Nephron (organoid): ENCODE results near the gene FADD.

Experiments
- H3K27ac Mint-ChIP-seq, 3 experiments: 2 replicates each; pipeline ENCODE4 v1.8.0; 2020; ENCODE audit warnings: mixed read lengths in 3 of 3, mild to moderate bottlenecking in 2 of 3, moderate library complexity in 1 of 3
- H3K27me3 Mint-ChIP-seq: 2 replicates; pipeline ENCODE4 v1.8.0; 2021; ENCODE audit warnings: low read depth, mild to moderate bottlenecking, moderate library complexity, mixed read lengths
- H3K36me3 Mint-ChIP-seq: 2 replicates; pipeline ENCODE4 v1.8.0; 2020; ENCODE audit warnings: low read depth, mixed read lengths
- H3K4me1 Mint-ChIP-seq: 2 replicates; pipeline ENCODE4 v1.8.0; 2020; ENCODE audit warnings: mixed read lengths
- H3K4me3 Mint-ChIP-seq, 3 experiments: 2 replicates each; pipeline ENCODE4 v1.8.0; 2020; ENCODE audit warnings: mild to moderate bottlenecking in 3 of 3, mixed read lengths in 3 of 3, moderate library complexity in 2 of 3
- H3K9me3 Mint-ChIP-seq: 2 replicates; pipeline ENCODE4 v1.8.0; 2020; ENCODE audit warnings: mixed read lengths
- TF ChIP-seq, protein P1 (sequence below), 3 experiments: fragments of 200-600 bp; sonication (generic); IDR thresholded peaks; one replicate each; pipeline ENCODE4 v1.5.0; 2021; ENCODE audit warnings: antibody characterized with exemption in 3 of 3; ENCODE audit not compliant: unreplicated experiment in 3 of 3

Gene FADD

GRCh38 chr11:70230840-70231710 lies 28.0 kb downstream of the FADD start:
- no peak overlapping the region for H3K4me3 Mint-ChIP-seq
- H3K27ac Mint-ChIP-seq, result no peak overlapping the region
- no peaks in the 10 kb centered on the region for H3K9me3 Mint-ChIP-seq
- no peaks in the 10 kb centered on the region for H3K36me3 Mint-ChIP-seq
- peaks cover 4% of the 10 kb centered on the region for H3K27me3 Mint-ChIP-seq
- no peaks in the 10 kb centered on the region for H3K4me1 Mint-ChIP-seq
- TF ChIP-seq, protein P1, sequence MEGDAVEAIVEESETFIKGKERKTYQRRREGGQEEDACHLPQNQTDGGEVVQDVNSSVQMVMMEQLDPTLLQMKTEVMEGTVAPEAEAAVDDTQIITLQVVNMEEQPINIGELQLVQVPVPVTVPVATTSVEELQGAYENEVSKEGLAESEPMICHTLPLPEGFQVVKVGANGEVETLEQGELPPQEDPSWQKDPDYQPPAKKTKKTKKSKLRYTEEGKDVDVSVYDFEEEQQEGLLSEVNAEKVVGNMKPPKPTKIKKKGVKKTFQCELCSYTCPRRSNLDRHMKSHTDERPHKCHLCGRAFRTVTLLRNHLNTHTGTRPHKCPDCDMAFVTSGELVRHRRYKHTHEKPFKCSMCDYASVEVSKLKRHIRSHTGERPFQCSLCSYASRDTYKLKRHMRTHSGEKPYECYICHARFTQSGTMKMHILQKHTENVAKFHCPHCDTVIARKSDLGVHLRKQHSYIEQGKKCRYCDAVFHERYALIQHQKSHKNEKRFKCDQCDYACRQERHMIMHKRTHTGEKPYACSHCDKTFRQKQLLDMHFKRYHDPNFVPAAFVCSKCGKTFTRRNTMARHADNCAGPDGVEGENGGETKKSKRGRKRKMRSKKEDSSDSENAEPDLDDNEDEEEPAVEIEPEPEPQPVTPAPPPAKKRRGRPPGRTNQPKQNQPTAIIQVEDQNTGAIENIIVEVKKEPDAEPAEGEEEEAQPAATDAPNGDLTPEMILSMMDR (IDR thresholded peaks at IDR 0.05; ENCODE audit: unreplicated experiment in 3 of 3), result no peak

DNA sequence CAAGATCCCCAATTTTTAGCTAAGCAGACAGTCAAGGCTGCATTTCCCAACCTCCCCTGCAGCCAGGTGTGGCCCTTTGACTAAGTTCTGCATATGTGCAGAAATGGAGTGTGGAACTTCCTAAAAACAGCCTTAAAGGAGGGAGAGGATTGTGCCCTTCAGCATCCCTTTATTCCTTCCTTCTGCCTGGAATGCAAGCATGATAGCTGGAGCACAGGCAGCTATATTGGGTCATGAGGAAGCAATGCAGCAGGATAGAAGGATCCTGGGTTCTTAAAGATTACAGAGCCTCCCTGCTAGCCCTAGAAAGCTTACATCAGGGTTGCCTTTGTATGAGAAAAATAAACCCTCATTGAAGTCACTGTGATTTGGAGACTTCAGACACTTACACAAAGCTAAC lies 29.9 kb downstream of the FADD start:
- H3K27ac Mint-ChIP-seq, result no peak overlapping the region
- H3K27me3 Mint-ChIP-seq, result peaks cover 4% of the 10 kb centered on the region

DNA sequence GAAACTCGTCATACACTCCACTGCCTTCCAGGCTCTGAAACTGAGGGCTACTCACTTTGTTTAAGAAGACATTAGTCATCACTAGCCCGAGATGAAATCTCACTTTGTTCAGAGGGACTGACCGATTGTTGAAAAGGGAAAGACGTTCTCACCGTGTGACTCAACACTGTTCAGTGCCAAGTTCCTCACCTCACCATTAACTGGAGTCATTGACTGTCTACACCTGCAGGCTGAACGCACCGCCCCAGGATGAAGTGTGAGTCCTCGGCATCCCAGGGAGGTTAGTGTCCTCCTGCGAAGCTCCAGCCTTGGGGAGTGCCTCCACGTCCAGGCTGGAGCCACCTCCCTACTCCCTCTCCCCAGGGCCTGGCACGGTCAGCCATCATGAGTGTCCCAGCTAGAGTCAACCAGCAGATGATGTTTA lies 30.4 kb downstream of the FADD start:
- H3K27ac Mint-ChIP-seq, result no peak overlapping the region
- H3K9me3 Mint-ChIP-seq, result no peaks in the 10 kb centered on the region
- no peak overlapping the region for H3K4me3 Mint-ChIP-seq

More for the DNA sequence above, 29.9 kb downstream of the FADD start:
- H3K4me1 Mint-ChIP-seq, result no peaks in the 10 kb centered on the region
- no peak overlapping the region for H3K4me3 Mint-ChIP-seq
- TF ChIP-seq, protein P1 (IDR thresholded peaks at IDR 0.05; ENCODE audit: unreplicated experiment in 3 of 3), result no peak
- H3K36me3 Mint-ChIP-seq, result no peaks in the 10 kb centered on the region
- no peaks in the 10 kb centered on the region for H3K9me3 Mint-ChIP-seq

DNA sequence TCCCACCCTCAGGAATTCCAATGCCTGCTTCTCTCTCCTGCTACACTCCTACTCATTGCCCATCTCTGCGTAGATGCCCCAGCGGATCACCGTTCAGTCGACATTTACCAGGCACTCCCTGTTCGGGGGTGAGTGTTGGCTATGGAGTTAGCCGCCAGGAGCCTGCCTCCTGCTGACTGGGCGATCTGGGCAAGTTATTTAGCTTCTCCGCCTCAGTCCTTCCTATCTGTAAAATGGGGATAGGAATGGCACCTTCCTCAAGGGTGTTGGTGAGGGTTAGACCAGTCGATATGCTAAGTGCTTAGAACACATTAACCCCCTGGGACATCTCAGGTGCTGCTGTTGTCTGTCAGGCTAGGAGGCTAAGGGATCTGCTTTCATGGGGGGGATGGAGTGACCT lies 30.9 kb downstream of the FADD start:
- TF ChIP-seq, protein P1 (IDR thresholded peaks at IDR 0.05; ENCODE audit: unreplicated experiment in 3 of 3), result no peak
- no peak overlapping the region for H3K27ac Mint-ChIP-seq
- H3K36me3 Mint-ChIP-seq, result no peaks in the 10 kb centered on the region
- H3K4me1 Mint-ChIP-seq, result no peaks in the 10 kb centered on the region
- H3K27me3 Mint-ChIP-seq, result peaks cover 5% of the 10 kb centered on the region
- no peaks in the 10 kb centered on the region for H3K9me3 Mint-ChIP-seq
- H3K4me3 Mint-ChIP-seq, result no peak overlapping the region

More for the DNA sequence above, 30.4 kb downstream of the FADD start:
- Mint-ChIP-seq H3K4me1 (no peaks in the 10 kb centered on the region), H3K27me3 (peaks cover 4% of the 10 kb centered on the region), H3K36me3 (no peaks in the 10 kb centered on the region)
- TF ChIP-seq, protein P1 (IDR thresholded peaks at IDR 0.05; ENCODE audit: unreplicated experiment in 3 of 3), result no peak

DNA sequence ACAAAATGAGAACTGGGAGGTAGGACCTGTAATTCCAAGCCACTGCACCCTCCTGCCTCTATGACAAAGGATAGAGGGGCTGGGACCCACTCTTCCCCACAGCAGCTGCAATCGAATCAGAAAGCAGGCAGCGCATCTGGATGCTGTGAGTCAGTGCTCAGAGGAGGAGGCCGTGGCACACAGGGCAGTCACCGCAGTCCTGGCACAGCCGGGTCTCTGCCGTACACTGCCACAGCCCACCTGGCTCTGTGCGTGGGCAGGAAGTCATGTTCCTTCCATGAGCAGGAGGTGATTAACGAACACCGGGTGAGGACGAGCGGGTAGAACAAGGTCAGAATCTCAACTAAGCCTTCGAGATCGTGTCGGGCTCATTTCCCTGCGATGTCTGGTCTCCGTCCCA lies 37.2 kb downstream of the FADD start:
- no peaks in the 10 kb centered on the region for H3K4me1 Mint-ChIP-seq
- TF ChIP-seq, protein P1 (IDR thresholded peaks at IDR 0.05; ENCODE audit: unreplicated experiment in 3 of 3), result no peak

GRCh38 chr11:70241709-70242108 lies 38.6 kb downstream of the FADD start:
- Mint-ChIP-seq H3K4me1 (no peaks in the 10 kb centered on the region), H3K9me3 (no peaks in the 10 kb centered on the region), H3K27ac (no peak overlapping the region)

More for the DNA sequence above, 37.2 kb downstream of the FADD start:
- H3K9me3 Mint-ChIP-seq, result no peaks in the 10 kb centered on the region
- H3K27ac Mint-ChIP-seq, result no peak overlapping the region
- H3K4me3 Mint-ChIP-seq, result no peak overlapping the region
- peaks cover 18% of the 10 kb centered on the region for H3K27me3 Mint-ChIP-seq
- no peaks in the 10 kb centered on the region for H3K36me3 Mint-ChIP-seq

More at GRCh38 chr11:70241709-70242108, 38.6 kb downstream of the FADD start:
- no peak overlapping the region for H3K4me3 Mint-ChIP-seq
- H3K36me3 Mint-ChIP-seq, result no peaks in the 10 kb centered on the region
- TF ChIP-seq, protein P1 (IDR thresholded peaks at IDR 0.05; ENCODE audit: unreplicated experiment in 3 of 3), result no peak
- peaks cover 20% of the 10 kb centered on the region for H3K27me3 Mint-ChIP-seq
